GM12875 (cell line): ENCODE results near the gene PRDM10.

Experiments used
- H3K4me3 ChIP-seq: one replicate; pipeline ENCODE4 v1.5.1; 2011; ENCODE audit warnings: low read depth, low read length, control low read depth
- TF ChIP-seq, protein P1 (sequence below): IDR thresholded peaks from 2 replicates; pipeline ENCODE4 v1.5.1; 2011; ENCODE audit warnings: low read depth, mild to moderate bottlenecking, control low read depth, inconsistent platforms, low read length, moderate library complexity, borderline replicate concordance; ENCODE audit not compliant: insufficient read depth

The PRDM10 gene

DNA sequence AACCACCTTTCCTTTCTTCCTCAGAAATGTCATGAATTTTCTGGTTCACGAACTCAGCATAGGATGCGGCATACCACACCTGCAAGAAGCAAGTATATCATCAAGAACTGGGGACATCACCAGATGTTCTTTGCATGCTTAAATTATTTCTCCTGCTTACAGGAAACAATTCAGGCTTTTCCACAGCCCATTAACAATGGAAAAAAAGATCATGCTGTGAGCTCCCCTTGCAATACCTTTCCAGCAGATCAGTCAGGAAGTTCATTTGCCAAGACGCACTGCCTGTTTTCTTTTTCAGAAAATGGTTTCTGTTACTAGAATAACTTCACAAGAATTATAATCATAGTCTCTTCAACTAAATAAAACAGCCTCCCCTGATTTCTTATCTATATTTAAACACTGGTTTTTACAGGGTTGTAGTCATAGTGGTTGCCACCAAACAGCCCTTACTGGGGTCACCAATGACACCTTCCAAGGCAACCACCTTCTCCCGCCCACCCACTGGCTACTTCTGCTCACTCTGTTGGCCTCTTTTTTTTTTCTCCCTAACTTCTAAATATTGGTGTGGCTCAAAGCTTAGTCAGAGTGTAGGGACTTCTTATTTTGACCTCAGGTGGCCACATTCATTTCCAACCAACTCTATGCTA, 64.9 kb downstream of the PRDM10 start:
- TF ChIP-seq, protein P1, sequence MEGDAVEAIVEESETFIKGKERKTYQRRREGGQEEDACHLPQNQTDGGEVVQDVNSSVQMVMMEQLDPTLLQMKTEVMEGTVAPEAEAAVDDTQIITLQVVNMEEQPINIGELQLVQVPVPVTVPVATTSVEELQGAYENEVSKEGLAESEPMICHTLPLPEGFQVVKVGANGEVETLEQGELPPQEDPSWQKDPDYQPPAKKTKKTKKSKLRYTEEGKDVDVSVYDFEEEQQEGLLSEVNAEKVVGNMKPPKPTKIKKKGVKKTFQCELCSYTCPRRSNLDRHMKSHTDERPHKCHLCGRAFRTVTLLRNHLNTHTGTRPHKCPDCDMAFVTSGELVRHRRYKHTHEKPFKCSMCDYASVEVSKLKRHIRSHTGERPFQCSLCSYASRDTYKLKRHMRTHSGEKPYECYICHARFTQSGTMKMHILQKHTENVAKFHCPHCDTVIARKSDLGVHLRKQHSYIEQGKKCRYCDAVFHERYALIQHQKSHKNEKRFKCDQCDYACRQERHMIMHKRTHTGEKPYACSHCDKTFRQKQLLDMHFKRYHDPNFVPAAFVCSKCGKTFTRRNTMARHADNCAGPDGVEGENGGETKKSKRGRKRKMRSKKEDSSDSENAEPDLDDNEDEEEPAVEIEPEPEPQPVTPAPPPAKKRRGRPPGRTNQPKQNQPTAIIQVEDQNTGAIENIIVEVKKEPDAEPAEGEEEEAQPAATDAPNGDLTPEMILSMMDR: no peak
- H3K4me3 ChIP-seq: no peak overlapping the region

DNA sequence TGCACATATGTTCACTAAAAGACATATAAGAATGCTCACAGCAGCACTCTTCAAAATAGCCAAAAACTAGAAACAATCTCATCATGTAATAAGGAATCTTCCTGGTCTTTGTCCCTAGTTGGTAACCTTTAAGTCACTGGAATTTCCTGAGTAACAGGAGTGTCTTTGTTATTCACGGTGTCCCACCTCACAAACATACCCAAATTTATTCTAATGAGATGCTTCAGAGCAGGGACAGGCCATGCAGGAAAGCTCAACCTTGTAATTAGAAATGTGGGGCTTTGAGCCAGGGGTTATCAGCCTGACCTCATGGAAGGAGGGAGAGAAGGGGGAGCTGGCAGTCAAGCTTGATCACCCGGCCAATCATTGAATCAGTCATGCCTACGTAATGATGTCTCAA, 66.9 kb downstream of the PRDM10 start:
- TF ChIP-seq, protein P1: no peak
- H3K4me3 ChIP-seq: no peak overlapping the region

DNA sequence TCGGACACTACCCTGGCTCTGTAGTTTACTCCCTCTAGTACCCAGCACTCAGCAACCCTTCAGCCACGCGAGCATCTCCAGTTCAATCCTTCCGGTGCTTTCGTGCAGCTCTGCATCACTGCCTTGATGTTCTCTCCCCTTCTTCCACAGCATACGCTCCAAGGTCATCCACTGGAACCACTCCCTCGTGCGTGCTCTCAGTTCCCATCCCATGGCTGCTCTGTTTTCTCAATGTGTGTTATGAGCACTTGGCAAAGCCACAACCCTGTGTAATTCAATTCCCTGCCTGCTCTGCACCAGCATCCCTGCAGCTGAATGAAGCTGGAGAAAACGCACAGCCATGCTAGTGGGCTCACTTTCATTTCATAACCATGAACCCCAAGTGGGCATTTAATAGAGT, 68.7 kb downstream of the PRDM10 start:
- no peak overlapping the region for H3K4me3 ChIP-seq
- TF ChIP-seq, protein P1: no peak

DNA sequence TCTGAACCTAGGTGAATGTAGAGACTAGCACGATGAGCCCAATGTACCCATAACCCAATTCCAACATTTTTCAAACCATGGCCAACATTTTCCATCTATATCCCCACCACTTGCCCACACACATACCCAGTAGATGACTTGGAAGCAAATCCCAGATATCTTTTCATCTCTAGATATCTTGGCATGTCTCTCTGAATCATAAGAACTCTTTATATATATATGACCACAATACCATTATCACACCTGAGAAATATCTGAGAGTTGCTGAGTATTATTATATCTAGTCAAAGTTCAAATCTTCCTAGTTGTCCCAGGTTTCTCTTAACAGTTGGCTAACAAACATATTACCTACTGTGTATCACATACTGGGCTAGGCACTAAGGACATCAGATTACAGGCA, 69.4 kb downstream of the PRDM10 start:
- no peak overlapping the region for H3K4me3 ChIP-seq
- TF ChIP-seq, protein P1: no peak

DNA sequence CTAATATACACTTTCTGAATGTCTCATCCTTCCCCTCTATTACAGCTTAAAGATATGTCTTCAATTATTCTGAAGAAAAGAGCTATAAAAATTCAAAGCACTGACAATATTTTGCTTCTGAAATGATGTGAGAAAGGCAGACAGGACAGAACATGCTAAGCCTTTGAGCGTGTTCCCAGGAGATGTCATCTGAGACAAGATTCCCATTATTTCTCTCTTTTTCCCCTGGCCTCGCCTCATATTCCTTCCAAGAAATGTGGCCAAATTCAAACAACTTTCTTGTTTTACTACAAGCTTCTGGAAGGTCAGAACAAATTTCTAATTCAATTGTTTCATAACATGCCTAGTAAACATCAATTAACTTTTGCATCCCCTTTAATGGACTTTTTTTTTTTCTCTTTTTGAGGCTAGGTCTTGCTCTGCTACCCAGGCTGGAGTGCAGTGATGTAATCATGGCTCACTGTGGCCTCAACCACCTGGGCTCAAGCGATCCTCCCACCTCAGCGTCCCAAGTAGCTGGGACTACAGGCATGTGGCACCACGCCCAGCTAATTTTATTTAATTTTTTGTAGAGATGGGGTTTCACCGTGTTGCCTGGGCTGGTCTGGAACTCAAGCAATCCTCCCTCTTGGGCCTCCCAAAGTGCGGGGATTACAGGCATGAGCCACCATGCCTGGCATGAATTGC, 70.1 kb downstream of the PRDM10 start:
- H3K4me3 ChIP-seq: no peak overlapping the region
- TF ChIP-seq, protein P1: no peak

DNA sequence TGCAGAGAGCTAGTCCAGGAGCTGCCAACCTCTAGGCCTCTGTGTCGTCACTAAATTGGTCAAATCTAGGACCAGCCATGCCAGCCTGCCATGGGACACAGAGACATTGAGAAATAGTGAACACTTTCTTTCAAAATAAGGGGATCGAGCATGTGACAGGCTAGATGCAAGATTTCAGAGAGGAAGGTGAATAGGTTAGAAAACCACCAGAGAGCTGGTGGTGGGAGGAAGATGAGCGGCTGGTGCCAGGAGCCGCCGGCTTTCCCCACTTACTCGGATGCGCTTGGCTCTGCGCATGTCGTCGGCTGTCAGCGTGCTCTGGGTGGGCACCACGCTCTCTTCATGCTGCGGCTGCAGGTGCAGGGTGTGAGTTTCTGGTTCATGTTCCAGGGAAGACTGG, 71.9 kb downstream of the PRDM10 start:
- no peak overlapping the region for H3K4me3 ChIP-seq
- TF ChIP-seq, protein P1: no peak

DNA sequence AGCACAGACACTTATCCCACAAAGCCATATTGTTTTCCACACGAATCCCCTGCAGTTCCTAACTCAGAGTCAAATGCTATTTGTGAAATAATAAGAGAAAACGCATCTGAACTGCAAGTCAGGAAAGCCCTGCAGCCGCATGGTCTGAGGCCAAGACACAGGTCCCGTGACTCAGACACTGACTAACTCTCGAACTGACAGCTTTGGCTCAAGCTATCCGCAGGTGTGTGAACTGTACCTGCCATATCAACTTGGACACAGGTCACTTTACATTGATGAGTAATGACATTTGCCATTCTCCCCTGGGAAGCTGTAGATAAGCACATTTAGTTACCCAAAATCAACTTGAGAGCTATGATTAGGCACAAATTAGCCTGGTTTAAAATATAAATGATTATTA, 72.3 kb downstream of the PRDM10 start:
- no peak overlapping the region for H3K4me3 ChIP-seq
- TF ChIP-seq, protein P1: no peak
